Stimulated activated CD8-positive, alpha-beta memory T cell treated with anti-CD3 and anti-CD28 coated beads, Interleukin-7, amount 100 ng/mL, for 1 hour (primary cell): Measurements from ENCODE around the gene SLC4A1AP.
"Not testable (repeated sequence)": the region's sequence is repeated elsewhere in the genome, so short reads cannot be mapped to it uniquely, and the experiment has no call there.

Experiments used
- DNase-seq, 2 donors: peaks; one replicate each; pipeline ENCODE4 v3.0.0-alpha.2; 2020; ENCODE audit warnings: low read depth in 2 of 2

SLC4A1AP gene

DNA sequence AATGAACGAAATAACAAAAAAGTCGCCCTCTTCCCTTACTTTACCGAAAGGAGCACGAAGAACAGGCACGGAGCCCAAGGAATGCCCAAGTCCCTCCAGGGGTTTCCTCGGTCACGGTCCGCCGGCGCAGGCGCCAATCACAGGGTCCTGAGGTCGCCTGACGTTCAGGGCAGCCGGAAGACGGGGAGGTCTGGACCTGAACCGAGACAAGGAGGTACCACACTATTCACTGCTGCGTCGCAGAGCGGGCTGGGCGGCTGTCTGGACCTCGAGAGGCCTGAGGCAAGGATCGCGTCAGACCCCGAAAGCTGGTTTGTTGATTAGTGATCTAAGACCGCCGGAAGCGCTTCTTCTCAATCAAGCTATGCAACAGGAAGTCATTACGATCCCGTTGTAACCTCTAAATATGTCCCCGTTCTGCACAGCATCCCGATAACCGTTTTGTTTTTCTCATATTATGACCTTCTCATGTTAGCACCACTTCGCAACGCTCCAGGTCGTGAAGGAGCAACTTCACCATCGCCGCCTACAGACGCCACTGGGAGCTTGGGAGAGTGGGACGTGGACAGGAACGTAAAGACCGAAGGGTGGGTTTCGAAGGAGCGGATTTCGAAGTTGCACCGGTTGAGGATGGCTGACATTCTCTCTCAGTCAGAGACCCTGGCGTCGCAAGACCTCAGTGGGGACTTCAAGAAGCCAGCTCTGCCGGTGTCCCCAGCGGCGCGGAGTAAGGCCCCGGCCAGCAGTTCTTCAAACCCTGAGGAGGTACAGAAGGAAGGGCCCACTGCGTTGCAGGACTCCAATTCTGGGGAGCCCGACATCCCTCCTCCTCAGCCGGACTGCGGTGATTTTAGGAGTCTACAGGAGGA, at the start of gene SLC4A1AP, which contains the start of gene SUPT7L:
Gene SLC4A1AP, plus strand, starts transcription at position 605 of the 869 bp plus-strand sequence. Its CDS starts 26 bp downstream, at position 631.
Gene SUPT7L, minus strand, starts transcription at position 330 of the 869 bp plus-strand sequence. CDS start 1,422 bp downstream, outside the sequence.
- DNase-seq: peak; percentile 37 to 63

DNA sequence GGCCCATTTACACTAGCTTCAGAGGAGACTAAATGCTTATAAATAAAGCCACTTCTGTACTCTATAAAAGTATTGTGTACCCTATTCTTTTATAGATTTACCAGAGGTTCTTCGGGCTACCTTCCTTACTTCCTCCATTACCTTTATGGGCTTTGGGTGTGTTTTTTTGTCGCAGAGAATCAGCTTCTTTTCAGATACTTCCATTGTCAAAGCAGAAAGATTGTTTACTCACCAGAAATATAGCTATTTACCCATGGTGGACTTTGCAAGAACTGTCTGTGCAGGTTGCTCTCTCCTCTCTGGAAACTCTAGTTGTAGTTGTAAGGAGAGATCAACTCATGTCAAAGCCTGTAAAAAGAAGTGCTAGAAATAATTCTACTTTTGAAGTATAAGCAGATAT, 49.7 kb upstream of the SLC4A1AP start:
- no peak for DNase-seq

DNA sequence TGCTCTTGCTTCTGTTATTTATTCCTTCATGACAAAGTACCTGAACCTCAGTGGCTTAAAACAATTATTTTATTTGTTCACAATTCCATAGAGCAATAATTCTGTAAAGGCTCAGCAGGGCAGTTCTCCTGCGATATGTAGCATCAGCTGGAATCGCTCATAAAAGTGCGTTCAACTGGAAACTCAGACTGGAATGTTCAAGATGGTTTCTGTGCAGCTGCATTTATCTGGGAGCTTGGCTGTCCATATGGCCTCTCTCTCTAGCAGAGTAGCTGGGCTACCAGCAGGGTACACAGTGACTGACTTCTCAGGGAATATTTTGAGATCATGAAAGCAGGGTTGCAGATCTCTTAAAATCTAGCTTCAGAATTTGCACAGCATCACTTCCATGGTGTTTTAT, 48.4 kb upstream of the SLC4A1AP start:
- no peak for DNase-seq

DNA sequence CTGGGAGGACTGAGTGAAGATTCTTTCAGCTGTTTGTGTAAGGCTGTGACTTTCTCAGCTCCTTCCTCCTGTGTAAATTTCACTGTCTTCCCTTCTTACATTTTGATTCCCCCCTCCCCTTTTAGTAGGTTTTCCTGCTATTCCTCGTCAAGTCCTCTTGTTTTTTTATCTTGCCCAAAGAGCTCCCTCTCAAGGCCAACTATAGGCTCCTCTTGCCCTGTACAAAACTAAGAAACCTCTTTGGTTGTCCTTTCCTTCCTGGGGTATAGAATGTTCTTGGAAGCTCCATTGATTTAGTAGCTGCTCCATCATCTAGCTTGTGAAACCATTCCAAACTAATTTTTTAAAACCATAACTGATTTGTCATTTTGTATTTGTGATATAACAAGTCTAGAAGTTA, 42.2 kb upstream of the SLC4A1AP start:
- no peak for DNase-seq

GRCh38 chr2:27622921-27623384, 40.7 kb upstream of the SLC4A1AP start:
- no peak for DNase-seq

DNA sequence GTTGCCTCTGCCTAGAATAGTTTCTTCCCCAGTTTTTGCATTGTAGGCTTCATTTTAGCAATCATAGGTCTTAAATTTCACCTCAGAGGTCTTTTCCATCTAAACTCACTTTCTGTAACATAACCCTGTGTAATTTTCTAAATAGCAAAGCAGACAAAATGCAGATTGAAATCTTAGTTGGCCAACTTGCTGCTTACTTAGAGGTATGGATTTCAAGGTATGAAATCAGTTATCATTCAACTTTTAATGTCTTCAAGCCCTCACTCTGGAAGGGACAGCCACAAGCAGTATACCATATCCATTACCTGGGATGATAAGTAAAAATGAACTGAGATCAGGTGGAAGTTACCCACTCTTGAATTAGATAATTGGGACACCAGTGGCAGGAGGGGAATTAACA, 38.7 kb upstream of the SLC4A1AP start:
- DNase-seq: no peak

DNA sequence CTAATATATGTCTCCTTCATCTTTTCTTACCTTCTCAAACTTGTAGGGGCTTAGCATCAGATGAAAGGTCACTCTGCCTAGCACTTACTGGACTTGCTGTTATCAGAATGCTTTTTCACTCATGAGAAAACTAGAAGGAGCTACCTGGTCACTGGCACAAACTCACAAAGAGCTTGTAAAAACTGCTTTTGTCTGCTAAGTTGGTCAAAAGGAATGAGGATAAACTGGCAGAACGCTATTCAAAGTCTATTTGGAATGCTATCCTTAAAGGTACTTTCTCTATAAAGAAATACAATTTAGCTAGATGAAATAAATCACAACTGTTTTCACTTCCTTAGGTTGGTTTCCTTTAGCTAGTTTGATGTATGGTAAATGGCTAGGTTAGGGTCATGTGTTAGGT, 37.4 kb upstream of the SLC4A1AP start:
- DNase-seq: not testable (repeated sequence)

DNA sequence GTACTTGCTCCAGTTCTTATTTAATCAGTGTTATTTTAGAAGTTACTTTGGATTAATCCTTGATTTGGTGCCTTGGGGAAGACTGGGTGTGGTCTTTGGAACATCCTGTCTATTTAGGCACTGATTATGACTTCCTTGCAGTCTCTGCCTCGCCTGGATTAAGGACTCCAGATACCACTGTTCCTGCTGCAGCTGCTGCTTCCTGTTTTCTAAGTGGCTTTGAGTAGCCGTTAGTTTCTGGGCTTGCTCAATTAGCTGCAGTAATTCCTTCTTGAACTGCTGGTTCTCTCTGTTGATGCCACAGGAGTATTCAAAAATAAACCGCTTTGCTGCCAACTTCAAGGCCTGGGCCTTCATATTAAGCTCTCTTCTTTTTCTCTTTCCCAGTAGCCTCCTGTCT, 36.8 kb upstream of the SLC4A1AP start:
- not testable (repeated sequence) for DNase-seq

- DNase-seq: no peak
Observed at GRCh38 chr2:27627963-27628766, 35.5 kb upstream of the SLC4A1AP start.

DNA sequence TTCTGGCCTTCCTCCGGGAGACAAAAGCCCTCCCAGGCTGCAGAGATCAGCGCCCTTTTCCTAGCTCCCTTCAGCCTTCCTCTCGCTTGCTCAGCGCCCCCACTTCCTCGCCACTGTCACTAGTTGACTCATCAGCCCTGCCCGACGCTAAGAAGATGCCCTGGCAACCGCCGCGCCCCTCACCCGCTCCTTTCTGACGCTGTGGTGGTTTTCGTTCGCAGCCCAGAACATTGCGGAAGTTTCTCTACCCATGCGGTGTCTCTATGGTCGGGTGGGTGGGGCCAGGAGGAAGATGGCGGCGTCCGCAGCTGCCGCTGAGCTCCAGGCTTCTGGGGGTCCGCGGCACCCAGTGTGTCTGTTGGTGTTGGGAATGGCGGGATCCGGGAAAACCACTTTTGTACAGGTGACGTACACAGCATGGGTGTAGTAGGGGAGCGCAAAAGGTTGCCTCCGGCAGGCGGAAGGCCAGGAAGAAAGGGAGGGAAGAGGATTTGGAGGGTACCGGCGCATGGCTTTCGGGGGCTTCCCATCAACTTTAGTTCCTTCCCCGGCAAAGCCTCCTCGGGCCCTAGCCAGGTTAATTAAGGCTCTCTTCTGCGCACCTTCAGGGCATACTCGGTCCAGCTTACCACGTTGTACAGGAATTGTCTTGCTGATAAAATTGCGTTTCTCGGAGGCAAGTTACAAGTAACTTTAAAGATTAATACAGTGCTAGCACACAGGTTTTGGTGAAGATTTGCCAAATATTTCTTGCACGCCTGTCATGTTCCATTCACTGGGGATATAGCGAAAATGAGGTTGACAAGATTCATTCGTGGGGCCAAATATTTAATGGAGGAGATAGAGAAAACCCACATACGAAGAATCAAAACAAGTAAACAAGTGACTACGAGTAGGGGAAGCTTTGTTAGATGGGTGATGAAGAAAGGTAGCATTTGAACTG, 34.7 kb upstream of the SLC4A1AP start, which contains the start of the genes CCDC121 and GPN1:
Gene CCDC121, minus strand, starts transcription at position 246 of the 943 bp plus-strand sequence. CDS start 1,213 bp downstream, outside the sequence.
Gene GPN1, plus strand, starts transcription at position 284 of the 943 bp plus-strand sequence. Its CDS starts 9 bp downstream, at position 293.
- peak; percentile 89 to 91 for DNase-seq

GRCh38 chr2:27630257-27630656, 33.4 kb upstream of the SLC4A1AP start:
- DNase-seq: not testable (repeated sequence)

DNA sequence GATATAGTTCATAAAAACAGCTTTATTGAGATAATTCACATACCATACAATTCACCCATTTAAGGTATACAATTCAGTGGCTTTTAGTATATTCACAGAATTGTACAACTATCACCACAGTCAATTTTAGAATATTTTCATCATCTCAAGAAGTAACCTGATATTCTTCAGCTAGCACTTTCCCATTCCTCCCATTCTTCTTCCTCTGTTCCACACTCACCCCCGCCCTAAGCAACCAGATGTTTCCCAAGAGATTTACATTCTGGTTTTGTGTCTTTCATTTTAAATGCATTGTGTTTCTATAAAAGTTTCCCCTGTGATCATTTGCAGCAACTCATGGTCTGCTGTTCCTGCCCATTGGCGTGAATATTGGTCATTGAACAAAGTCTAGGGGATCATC, 29.4 kb upstream of the SLC4A1AP start:
- DNase-seq: no peak

DNA sequence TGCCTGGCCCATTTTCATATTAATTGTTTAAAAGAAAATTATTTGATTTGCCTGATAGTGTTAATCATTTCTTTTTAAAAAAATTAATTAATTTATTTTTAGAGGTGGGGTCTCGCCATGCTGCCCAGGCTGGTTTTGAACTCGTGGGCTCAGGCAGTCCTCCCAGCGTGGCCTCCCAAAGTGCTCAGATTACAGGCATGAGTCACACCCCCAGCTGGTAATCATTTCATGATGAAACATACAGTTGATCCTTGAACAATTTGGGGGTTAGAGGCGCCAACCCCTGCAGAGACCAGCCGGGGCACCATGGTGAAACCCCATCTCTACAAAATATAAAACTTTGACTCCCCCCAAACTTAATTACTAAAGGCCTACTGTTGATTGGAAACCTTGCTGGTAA, 26.9 kb upstream of the SLC4A1AP start:
- no peak for DNase-seq

DNA sequence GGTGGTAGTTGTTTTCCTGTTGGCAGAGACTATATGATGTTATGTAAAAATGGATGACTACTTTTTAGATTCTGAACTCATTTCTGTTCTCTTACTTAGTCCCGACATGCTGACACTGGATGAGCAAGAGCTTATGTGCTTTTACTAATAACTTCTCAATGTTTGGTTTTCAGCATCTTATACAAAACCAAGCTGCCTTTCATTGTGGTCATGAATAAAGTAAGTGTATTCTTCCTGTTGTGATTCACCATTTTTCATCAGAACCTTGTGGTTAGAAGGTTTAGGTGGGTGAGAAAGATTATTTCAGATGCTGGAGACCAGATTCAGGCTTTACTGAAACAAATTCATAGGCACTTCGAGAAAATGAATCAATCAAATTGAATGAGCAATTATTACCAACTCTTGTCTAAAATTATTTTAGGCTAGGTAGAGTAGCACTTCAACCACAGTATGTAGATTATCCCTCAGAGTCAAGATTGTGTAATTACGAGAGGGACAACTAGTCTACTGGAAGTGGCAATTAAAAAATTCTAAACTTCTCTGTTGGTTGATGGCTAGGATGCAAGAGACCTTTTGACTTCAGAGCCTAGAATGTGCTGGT, 25.6 kb upstream of the SLC4A1AP start:
- DNase-seq: no peak

DNA sequence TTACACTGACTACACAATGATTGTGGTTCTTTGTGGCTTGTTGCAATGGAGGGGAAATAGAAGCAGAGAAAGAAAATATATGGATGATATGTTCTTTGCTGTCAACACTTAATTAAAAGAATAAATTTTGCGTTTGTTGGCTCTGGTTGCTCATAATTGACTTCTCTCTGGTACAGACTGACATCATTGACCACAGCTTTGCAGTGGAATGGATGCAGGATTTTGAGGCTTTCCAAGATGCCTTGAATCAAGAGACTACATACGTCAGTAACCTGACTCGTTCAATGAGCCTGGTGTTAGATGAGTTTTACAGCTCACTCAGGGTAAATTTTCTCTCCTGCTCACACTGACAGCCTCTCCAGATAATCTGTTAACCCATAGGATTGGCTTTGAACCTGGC, 25.0 kb upstream of the SLC4A1AP start:
- no peak for DNase-seq

DNA sequence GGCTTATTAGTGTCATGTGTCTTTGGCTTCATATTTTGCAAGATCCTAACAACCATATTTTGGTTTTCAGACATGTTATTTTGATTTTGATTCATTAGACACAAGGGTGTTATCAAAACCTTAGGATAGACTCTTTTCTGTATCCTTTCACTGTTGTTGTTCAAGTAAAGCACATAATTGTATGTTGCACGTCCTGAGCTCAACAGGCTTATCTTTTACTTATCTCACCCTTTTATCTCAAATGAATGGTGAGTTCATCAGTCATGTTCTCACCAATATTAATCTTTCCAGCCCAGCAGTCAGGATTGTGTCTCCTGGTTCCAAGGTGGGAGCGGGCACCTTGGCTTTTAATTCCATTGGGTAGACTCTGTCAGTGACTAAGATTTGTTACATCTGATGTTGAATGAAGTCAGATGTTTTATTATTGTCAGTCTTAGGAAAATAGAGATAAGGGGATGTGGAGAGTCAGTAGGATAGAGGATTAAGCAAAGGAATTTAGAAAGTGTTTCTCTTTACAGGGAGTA, 22.9 kb upstream of the SLC4A1AP start:
- no peak for DNase-seq

GRCh38 chr2:27645197-27645596, 18.5 kb upstream of the SLC4A1AP start:
- DNase-seq: no peak

GRCh38 chr2:27647289-27647688, 16.4 kb upstream of the SLC4A1AP start:
- no peak for DNase-seq

DNA sequence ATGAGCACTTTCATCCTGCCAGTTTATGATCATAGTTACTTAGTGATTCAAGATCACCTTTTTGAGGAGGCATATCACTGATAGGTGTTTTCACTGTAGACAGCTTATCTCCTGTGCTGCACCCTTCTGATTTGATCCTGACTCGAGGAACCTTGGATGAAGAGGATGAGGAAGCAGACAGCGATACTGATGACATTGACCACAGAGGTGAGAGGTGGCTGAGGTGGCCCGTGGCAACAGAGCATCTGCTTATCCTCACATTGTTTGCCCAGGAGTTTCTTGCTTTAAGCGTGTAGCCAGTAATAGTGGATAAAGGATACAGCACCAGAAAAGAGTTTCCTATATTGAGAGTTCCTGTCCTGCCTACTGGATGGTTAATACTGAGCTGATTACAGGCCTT, 16.0 kb upstream of the SLC4A1AP start:
- no peak for DNase-seq

- no peak for DNase-seq
Observed at GRCh38 chr2:27651056-27651455, 12.6 kb upstream of the SLC4A1AP start.
